Measurements from ENCODE around the gene TMEM176B.
A peak's percentile ranks its signal among the peaks of the same experiment; 100 is the strongest.
"Not testable (repeated sequence)": the region's sequence is repeated elsewhere in the genome, so short reads cannot be mapped to it uniquely, and the experiment has no call there.

The TMEM176B gene

DNA sequence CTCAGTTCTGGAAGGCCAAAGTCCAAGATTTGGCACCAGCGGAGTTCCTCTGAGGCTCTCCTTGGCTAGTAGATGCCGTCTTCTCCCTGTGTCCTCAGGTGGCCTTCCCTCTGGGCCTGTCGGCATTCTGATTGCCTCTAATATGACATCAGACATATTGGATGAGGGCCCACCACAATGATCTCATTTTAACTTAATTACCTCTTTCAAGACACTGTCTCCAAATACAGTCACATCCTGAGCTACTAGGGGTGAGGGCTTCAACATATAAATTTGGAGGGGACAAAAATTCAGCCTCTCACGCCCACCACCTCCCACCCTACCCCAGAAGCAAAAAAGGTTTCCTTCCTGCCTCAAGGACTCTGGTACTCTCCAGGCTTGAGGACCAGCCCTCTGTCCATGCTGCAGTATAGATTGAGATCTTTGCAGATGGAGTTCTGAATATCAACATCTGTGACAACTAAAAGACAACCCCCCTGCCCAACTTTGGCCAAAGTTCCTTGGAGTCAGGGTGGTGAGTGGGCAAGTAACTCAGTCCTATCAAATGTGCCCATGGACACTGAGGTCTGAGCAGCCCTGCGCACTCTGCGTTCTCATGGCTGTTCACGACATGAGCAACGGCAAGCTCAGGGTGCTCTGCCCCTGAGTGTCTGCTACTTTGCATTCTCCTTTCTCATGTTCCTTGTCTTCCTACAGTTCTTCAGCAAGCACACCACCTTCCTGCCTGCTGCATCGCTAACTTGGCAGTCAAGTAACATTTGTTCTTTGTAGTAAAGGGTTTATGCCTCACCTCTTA lies 11.5 kb downstream of the TMEM176B start:
- DNase-seq, result no peak

GRCh38 chr7:150787321-150788281 lies 12.6 kb downstream of the TMEM176B start:
- DNase-seq, result no peak

GRCh38 chr7:150784954-150785353 lies 15.2 kb downstream of the TMEM176B start:
- DNase-seq, result no peak

GRCh38 chr7:150784120-150784736 lies 15.9 kb downstream of the TMEM176B start:
- no peak for DNase-seq

DNA sequence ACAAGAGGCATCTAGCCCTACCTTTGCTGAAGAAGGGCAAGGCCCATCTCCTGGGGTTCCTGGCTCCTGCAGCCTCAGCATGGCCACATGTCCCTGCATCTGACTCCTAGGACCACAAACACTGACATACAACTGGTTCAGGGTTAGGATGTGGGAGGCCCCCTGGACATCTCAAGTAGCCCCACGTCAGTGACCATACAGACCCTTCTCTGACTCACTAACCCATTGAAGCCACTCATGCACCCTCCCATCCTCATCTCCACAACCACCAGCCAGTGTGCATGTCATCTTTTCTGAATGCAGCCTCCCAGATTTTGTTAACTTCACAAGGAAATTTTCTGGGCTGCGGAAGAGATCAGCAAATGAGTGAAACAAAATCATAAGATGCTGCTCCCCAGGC lies 18.2 kb downstream of the TMEM176B start:
- no peak for DNase-seq

DNA sequence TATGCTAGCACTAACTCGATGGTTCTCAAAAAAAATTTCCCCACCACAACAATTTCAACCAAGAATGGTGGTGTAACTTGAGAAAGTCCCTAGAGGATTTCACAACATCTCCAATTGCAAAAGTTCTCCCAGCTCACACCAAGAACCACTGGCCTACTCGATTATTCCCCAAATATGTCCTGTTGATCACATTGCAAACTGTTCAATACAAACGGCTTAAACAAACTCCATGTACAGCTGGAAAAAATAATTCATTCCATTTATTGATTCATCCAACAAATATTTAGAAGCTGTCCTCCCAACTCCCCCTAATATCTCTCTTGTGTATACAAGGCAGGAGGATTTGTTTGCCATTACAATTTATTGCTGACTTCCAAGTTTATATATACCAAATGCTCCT lies 19.1 kb downstream of the TMEM176B start:
- DNase-seq, result no peak

DNA sequence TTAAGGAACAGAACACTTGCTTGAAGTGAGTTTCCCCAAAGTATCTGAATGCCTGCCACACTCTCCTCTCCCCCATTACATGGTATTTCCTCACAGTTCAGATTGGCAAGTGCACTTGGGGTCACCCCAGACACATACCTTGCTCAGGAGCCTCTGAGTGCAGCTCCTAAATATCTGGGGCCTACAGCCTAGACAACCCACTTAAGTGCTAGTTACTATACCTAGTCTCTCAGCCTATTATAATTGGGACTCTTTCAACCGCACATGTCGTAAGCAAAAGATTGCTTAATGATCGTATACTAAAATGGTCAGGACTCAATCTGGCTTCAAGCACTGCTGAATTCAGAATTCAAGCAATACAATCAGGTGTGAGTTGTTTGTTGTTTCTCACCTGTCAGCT lies 19.9 kb downstream of the TMEM176B start:
- DNase-seq, result no peak

GRCh38 chr7:150778738-150779301 lies 21.3 kb downstream of the TMEM176B start:
- DNase-seq, result peak; percentile 72

DNA sequence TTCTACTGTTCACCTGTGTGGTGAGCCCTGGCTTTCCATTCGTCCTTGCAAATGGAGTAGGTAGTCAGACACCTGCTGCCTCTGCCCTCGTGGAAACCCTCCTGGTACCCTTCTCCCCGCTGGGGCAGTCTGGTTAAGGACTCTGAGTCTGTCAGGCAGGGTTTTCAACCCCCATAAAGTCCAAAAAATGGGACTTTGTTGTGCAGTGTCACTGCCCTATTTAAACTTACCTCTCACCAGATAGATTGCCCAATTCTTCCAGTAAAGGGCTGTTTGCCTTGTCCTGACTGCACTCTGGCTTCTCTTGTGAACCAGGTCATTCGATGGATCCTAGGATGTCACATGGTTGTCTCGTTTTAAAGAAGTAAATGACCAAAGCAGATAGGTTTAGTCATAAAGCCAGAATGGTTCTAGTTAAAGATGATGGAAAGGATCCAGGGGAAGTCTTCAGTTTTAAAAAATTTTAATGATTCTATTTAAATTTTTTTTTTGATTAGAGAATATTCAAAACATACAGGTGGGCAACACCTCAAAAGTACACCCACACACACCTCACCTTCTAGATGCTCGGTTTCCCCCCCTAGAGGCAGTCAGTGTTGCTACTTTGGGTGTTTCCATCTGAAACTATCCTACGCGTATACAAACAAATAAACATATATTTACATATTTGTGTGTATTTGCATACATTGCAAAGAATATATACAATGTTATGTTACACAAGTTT lies 22.0 kb downstream of the TMEM176B start:
- no peak for DNase-seq

DNA sequence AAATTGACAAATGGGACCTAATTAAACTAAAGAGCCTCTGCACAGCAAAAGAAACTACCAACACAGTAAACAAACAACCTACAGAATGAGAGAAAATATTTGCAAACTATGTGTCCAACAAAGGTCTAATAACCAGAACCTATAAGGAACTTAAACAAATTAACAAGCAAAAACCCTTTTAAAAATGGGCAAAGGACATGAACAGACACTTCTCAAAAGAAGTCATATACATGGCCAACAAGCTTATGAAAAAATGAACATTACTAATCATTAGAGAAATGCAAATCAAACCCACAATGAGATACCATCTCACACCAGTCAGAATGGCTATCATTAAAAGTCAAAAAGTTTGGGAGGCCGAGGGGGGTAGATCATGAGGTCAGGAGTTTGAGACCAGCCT lies 26.0 kb downstream of the TMEM176B start:
- not testable (repeated sequence) for DNase-seq

DNA sequence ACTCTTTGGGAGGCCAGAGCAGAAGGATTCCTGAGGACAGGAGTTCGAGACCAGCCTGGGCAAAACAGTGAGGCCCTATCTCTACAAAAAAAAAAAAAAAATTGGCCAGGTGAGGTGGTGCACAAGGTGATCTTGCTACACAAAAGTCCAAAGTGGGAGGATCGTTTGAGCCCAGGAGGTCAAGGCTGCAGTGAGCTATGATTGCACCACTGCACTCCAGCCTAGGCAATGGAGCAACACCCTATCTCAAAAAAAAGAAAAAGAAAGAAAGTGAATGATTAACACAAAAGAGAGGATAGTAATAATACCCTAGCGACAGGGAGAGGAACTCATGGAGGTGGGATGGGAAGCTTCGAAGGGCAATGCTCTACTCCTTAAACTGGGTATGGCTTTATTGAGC lies 30.4 kb downstream of the TMEM176B start:
- no peak for DNase-seq

GRCh38 chr7:150766334-150766709 lies 33.8 kb downstream of the TMEM176B start:
- DNase-seq, result no peak

GRCh38 chr7:150759479-150759878 lies 40.7 kb downstream of the TMEM176B start:
- no peak for DNase-seq

DNA sequence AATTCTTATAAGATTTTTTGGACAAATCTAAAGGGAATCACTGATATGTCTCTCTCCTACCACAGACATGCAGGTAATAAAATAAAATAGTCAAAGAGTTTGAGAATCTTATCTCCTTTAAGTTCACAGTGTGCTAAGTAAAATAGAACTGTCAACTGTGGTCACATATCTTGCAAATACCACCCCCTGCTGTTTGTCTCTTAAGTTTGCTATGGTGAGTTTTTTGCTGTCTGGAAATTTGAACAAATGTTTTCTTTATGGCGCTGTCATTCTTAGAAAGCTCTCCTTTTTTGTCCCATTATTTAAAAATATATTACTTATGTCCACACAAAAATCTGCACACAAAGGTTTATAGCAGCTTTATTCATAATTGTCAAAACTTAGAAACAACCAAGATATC lies 43.3 kb downstream of the TMEM176B start:
- peak; percentile 68 for DNase-seq

- no peak for DNase-seq
Measured at GRCh38 chr7:150756166-150756565, 44.0 kb downstream of the TMEM176B start.

DNA sequence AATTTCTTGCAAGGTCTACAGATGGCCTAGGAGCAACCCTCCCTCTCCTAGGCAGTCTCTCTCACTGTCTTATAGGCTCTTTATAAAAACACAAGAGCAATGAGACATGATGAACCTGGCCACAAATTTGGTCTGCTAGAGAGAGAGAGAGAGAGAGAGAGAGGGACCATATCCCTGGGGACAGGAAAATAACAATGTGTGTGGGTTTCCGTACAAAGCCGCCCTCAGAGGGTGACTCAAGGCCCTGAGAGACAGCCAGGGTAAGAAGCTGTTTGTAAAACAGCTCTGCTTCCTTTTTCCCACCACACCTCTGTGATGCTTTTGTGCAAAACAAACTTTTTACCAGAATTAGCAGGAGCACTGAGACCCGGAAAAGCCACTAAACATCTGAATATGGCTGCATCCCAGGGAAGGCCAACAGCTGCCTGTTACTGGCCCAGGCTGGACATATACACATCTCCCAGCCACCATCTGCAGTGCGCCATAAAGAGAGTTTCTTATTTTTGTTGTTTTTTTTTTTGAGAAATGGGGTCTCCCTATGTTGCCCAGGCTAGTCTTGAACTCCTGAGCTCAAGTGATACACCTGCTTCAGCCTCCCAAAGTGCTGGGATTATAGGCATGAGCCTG lies 44.6 kb downstream of the TMEM176B start:
- DNase-seq, result peak; percentile 88

- peak; percentile 57 for DNase-seq
Measured at GRCh38 chr7:150754951-150755350, 45.2 kb downstream of the TMEM176B start.

GRCh38 chr7:150753826-150754603 lies 46.1 kb downstream of the TMEM176B start:
- peak; percentile 81 for DNase-seq

- DNase-seq, result no peak
Measured at GRCh38 chr7:150753239-150753638, 46.9 kb downstream of the TMEM176B start.

GRCh38 chr7:150751702-150752101 lies 48.5 kb downstream of the TMEM176B start:
- no peak for DNase-seq

DNA sequence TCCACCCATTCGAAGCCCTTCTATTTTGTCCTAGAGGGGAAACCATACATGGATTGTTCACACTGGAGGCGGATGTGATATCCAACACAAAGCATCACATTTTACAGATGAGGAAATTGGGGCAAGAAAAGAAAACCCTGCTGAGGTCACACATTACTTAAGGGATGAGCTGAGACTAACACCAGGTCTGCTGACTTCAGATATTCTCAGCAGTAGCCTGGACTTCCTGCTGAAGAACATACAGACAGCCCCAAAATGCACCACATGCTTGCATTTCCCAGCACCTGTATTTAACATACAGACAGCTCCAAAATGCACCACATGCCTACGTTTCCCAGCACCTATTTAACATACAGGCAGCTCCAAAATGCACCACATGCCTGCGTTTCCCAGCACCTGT lies 51.8 kb downstream of the TMEM176B start:
- DNase-seq, result no peak
